GM12891 (cell line): ENCODE measurements around the gene ANG.

Source experiments
- PAX5 ChIP-seq: IDR thresholded peaks from 2 replicates; pipeline ENCODE4 v1.6.1; 2011; ENCODE audit warnings: low read length, moderate library complexity, mild to moderate bottlenecking; ENCODE audit not compliant: insufficient read depth, severe bottlenecking
- POLR2A ChIP-seq: IDR thresholded peaks from 2 replicates; pipeline ENCODE4 v1.6.1; 2011; ENCODE audit warnings: low read depth, low read length, control low read depth
- POLR2AphosphoS5 ChIP-seq: IDR thresholded peaks from 2 replicates; pipeline ENCODE4 v1.6.1; 2011; ENCODE audit warnings: low read depth, low read length, control low read depth
- POU2F2 ChIP-seq: IDR thresholded peaks from 2 replicates; pipeline ENCODE4 v1.6.1; 2011; ENCODE audit warnings: low read depth, mild to moderate bottlenecking, control low read depth, low read length, moderate library complexity
- SPI1 ChIP-seq: IDR thresholded peaks from 2 replicates; pipeline ENCODE4 v1.6.1; 2011; ENCODE audit warnings: low read depth, low read length, control low read depth
- TAF1 ChIP-seq: IDR thresholded peaks from 2 replicates; pipeline ENCODE4 v1.6.1; 2011; ENCODE audit warnings: low read depth, low read length, control low read depth

DNA sequence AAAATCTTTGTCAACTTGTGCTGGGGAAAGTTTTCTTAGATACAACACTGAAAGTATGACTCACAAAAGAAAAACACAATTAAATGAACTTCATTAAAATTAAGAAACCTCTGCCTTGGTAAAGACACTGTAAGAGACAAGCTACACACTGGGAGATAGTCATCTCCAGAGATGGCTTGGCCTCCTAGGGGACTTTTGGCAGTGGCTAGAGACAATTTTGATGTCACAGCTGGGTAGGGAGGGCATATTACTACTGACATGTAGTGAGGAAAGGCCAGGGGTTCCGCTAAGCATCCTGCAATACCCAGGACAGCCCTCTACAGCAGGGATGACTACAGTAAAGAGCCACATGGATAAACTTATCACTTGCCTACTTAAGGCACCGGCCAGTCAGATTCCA, 12.9 kb upstream of the ANG start:
- no peak for TF ChIP-seq TAF1
- no peak for TF ChIP-seq POLR2A
- no peak for TF ChIP-seq POLR2AphosphoS5
- no peak for TF ChIP-seq PAX5
- no peak for TF ChIP-seq POU2F2
- no peak for TF ChIP-seq SPI1
